Activated naive CD4-positive, alpha-beta T cell treated with anti-CD3 and anti-CD28 coated beads, Interleukin-2, amount 50 U/mL, for 16 hours (primary cell): Measurements from ENCODE around the gene PACS1.
"Not testable (repeated sequence)": the region's sequence is repeated elsewhere in the genome, so short reads cannot be mapped to it uniquely, and the experiment has no call there.

Experiments
- DNase-seq: peaks from one replicate; pipeline ENCODE4 v3.0.0-alpha.2; 2020

PACS1 gene

DNA sequence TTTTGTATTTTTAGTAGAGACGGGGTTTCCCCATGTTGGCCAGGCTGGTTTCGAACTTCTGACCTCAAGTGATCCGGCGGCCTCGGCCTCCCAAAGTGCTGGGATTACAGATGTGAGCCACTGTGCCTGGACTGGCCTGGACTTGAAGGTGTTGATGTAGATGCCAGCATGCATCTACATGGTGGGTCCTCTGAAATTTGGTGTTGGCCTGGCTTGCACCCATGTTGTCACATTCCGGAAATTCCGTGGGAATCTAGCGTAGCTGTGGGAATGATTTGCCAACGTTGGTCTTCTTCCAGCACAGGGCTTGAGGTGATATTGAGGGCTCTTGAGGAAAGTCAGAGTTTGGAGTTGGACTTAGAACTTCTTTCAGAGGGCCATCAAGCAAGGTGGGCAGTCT lies 6.5 kb downstream of the PACS1 start:
- no peak for DNase-seq

DNA sequence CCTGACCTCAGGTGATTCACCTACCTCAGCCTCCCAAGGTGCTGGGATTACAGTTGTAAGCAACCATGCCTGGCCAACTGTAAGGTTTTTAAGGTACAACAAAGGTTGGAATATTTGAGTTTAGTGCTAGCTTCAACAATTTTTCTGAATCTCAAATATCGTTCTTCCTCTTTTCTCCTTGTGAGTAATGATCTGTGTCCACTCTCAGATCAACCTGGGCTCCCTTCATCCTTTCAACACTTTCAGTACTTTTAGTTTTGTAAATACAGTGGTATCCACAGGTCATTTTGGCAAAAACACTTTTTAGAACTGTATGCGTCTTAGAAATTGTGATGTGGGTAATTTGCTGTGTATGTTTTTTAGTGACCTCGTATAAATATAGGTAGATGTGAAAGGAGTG lies 7.9 kb downstream of the PACS1 start:
- no peak for DNase-seq

DNA sequence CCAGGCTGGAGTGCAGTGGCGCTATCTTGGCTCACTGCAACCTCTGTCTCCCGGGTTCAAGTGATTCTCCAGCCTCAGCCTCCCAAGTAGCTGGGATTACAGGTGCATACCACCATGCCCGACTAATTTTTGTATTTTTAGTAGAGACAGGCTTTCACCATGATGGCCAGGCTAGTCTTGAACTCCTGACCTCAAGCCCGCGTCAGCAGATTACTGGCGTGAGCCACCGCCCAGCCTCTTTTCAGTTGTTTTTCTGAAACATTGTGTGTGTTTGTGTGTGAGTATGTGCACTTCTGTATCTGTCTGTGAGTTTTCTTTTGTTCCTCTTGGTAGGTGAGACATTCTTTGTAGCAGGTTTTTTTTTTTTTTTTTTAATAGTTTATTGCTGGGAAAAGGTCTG lies 8.9 kb downstream of the PACS1 start:
- DNase-seq: not testable (repeated sequence)

DNA sequence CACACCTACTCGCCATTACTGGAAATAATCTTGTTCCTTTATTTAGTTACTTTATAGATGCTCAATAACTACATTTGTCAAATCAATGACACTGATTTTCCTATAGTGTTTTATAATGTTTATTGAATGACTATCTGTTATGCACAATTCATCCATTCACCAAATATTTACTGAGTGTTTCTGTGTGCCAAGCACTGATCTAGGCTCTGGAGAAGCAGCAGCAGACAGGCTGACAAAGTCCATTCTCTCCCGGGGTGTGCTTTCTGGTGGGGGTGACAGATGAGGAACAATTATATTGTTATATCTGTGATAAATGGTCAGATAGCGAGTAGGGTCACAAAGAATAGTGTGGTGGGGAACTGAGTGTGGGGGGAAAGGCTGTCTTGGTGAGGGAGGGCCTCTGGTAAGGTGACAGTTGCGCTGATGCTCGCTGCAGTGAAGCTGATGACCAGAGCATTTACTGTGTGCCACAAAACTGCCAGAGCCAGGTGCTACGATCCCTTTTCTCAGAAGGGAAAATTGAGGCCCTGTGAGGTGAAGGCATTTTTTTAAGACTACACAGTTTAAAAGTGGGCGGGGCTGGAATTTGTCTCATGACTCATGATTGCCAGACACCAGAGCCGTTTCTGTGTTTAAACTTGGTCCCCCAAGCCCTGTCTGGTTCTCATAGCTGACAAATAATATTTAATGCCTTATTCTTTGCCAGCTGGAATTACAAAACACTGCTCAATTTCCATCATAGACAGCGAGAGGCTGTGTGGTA lies 10.2 kb downstream of the PACS1 start:
- peak; percentile 70 for DNase-seq

DNA sequence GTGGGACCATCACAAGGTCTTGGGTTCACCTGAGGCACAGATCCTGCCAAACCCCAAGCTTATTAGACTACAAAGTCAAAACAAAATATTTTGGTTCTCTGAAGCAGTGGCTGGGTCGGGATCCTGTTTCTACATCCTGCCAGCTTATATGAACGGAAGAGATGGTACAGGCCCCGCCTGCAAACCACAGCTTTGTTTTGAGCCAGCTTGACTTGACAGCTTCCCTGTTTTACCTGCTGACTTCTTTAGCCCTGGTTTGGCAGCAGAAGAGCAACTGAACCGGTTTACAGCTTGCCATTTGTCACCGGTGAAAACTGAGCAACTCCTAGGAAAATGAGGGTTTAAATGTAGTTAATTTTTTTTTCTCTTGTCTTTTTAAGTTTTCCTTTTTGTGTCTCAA lies 11.4 kb downstream of the PACS1 start:
- DNase-seq: peak; percentile 53

DNA sequence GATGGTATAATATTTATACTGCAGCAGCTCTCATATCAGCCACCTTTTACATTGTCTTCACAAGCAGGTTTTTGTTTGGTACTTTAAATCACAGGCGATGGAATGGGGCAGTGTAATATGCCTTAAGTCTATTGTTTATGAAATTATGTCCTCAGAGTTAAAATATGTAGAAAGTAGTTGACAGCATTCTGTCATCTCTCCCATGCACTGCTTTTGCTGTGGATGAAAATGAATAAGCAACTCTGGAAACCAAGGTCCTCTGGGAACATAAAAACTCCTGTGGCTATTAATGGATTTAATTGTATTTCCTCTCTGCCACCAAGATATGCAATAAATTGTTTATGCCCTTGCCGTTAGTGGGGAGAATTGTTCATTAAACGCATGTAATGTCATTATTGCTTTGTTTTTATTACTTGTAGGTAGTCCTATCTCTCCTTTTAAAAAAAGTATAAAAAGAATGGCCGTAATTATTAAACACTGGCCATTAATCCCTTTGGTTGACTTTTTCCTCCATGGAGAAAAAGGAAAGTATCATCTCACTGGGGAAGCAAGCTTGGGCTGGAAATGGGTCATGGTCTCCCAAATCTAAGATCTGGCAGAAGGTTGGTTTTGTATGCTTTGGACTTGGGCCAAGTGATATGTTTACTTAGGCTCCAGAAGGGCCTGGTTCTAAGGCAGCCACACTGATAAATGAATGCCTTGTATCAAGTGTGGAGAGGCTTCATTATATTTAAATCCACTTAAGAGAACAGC lies 13.1 kb downstream of the PACS1 start:
- DNase-seq: no peak

DNA sequence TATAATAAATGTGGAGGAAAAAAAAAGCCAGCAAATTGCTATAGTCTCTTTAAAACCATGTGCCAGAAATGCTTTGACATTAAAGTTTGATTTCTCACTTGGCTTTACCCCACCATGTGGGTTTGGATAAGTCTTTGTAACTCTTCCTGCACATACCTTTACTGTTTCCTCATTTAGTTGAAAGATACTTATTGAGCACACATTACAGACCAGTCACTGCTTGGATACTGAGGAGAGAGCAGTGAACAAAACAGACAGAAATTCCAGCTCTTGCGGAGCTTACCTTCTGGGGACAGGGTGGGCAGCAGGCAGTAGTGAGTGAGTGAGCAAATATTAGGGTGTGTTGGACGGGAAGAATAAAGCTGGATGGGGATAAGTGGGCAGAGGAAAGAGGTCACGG lies 13.7 kb downstream of the PACS1 start:
- no peak for DNase-seq

DNA sequence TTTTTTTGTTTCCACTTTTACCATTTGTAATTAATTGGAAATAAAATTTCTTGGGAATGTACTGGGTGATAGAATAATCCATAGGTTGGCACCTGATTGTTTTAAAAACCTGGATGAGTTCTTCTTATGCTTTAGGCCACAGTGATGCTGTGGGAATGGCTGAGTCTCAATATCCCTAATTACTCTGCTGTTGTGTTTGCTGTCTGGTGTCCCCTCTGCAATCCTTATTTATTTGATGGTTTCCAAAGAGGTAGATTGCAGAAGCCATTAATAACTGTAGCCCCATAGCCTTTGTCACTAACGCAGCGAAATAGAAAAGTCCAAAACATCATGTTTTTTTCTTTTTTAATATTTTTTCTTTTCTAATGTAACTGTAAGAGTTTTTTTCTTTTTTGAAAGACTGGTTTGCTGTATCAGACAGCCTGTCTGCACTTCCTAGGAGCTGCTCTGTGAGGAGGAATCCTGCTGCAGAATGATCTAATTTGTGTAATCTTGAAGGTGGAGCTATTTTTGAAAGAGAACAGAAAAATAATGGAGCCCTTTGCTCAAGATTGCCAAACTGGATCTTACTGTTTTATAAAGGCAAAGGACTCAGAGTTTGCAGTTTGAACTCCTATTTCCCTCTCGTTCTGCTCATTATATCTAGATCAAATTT lies 14.9 kb downstream of the PACS1 start:
- DNase-seq: no peak

DNA sequence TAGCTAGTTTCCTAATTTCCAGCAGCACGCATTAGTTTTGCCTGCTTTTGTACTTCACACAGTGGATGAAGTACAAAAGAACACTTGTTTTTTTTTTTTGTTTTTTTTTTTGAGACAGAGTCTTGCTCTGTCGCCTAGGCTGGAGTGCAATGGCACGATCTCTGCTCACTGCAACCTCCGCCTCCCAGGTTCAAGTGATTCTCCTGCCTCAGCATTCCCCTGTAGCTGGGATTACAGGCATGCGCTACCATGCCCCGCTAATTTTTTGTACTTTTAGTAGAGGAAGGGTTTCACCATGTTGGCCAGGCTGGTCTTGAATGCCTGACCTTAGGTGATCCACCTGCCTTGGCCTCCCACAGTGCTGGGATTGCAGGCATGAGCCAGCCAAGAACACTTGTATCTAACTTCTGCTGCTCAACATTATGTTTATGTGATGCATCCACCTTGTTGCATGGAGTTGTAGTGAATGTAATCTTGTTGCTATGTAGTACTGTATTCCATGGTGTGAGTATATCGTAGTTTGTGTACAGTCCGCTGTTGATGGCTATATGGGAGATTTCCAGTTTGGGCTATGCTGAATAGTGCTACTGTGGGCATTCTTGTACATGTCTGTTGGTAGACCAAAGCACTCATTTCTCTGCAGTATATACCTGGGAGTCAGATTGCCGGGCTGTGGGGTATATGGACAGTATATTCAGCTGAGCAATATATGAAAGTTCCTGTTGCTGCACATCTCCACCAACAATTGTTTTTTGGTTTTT lies 17.3 kb downstream of the PACS1 start:
- no peak for DNase-seq

DNA sequence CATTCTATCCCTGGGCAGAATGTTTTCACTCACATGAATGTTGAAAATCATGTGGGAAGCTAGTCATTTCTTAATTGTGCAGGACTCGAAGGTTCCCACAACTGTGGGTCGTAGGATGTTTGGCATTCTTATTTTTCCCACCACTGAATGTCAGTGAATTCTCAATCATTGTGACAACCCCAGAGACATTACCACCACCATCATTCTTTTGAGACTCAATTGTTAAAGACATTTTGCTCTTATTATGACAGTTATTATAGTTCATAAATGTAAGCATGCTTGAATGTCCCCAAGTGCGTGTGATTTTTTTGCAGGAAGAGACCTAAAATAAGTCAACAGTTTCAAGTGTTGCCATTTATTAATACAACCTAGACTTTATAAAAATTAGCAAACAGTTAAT lies 19.0 kb downstream of the PACS1 start:
- no peak for DNase-seq

DNA sequence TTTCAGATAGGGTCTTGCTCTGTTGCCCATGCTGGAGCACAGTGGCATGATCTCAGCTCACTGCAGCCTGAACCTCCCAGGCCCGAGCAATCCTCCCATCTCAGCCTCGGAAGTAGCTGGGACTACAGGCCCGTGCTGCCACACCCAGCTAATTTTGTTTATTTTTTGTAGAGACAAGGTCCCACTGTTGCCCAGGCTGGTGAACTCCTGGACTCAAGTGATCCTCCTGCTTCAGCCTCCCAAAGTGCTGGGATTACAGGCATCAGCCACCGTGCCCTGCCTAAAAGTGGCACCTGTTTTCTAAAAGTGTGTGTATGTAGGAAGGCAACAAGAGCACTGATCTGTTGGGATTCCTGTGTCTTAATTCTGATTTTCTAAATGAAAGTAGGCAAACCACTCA lies 20.2 kb downstream of the PACS1 start:
- DNase-seq: no peak

DNA sequence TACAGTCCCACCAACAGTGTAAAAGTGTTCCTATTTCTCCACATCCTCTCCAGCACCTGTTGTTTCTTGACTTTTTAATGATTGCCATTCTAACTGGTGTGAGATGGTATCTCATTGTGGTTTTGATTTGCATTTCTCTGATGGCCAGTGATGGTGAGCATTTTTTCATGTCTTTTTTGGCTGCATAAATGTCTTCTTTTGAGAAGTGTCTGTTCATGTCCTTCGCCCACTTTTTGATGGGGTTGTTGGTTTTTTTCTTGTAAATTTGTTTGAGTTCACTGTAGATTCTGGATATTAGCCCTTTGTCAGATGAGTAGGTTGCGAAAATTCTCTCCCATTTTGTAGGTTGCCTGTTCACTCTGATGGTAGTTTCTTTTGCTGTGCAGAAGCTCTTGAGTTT lies 22.1 kb downstream of the PACS1 start:
- DNase-seq: not testable (repeated sequence)

DNA sequence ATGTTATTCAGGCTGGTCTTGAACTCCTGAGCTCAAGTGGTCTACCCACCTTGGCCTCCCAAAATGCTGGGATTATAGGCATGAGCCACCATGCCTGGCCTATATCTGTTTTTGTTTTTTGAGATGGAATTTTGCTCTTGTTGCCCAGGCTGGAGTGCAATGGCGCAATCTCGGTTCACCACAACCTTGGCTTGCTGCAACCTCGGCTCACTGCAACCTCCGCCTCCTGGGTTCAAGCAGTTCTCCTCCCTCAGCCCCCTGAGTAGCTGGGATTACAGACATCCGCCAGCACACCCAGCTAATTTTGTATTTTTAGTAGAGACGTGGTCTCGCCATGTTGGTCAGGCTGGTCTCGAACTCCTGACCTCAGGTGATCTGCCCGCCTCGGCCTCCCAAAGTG lies 29.7 kb downstream of the PACS1 start:
- DNase-seq: not testable (repeated sequence)

DNA sequence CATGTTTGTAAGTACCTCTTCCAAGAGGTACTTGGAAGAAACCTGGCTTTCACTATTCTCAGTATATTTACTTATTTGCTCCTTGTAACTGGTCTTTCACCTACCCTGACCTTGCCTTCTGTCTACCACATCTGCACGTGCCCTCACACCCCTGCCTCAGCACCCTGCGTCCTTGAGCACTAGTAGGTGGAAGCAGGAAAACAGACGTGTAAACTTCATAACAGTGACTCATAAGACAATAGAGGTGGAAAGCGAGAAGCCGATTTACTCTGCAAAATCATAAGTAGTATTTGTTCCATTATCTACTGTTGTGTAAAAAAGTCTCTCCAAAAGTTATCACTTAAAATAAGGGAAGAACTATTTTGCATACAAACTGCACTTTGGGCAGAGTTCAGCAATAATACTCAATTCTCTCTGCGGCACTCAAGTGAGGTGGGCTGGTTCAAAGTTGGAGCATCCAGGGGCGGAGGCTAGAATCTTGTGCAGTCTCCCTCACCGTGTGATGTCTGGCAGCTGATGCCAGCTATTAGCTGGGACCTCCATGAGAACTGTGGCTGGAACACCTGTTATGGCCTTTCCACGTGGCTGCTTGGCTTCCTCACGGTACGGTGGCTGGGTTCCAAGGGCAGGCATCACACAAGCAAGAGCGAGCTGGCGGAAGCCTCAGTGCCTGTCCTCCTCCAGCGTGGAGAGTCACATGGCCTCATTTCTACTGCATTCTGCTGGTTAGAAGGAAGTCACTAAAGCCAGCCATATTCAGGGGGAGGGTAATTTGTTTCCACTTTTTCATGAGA lies 30.4 kb downstream of the PACS1 start:
- DNase-seq: peak; percentile 56

DNA sequence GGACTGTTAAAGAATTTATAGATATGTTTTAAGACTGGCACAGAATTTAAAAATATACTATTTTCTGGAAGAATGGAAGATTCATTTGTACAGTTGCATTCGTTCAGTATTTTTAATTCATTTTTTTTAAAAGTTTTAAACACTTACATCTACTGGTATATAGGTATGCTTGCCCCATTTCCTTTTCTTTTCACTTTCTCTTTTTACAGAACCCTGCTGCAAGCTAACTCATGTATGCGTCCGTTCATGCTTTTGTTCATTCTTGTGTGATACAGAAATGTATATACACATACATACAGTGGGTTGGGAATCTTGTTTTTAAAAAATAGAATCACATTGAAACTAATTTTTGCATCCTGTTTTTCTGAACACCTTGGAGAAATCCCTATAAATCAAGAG lies 31.0 kb downstream of the PACS1 start:
- DNase-seq: no peak

DNA sequence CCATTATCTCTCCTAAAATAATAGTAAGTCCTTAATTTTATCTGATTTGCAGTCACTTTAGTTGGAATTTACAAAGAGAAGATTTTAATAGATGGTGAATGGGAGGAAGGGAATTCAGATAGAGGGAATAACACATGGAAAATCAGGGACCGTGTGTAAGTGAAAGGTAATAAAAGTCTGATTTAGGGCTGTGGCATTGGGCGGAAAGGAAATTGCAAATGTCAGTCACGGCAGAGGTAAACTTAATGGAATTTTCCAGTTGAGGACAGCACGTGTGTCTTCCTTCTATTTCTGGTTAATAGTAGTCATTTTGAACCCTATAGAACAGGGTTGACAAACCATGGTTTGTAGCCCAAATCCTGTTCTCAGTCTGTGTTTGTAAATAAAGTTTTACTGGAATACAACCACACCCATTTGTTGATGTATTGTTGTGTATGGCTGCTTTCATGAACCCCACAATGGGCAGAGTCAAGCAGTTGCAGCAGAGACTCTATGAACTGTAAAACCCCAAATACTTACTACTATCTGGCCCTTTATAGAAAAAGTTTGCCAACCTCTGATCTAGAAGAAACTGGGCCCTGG lies 34.1 kb downstream of the PACS1 start:
- DNase-seq: no peak

DNA sequence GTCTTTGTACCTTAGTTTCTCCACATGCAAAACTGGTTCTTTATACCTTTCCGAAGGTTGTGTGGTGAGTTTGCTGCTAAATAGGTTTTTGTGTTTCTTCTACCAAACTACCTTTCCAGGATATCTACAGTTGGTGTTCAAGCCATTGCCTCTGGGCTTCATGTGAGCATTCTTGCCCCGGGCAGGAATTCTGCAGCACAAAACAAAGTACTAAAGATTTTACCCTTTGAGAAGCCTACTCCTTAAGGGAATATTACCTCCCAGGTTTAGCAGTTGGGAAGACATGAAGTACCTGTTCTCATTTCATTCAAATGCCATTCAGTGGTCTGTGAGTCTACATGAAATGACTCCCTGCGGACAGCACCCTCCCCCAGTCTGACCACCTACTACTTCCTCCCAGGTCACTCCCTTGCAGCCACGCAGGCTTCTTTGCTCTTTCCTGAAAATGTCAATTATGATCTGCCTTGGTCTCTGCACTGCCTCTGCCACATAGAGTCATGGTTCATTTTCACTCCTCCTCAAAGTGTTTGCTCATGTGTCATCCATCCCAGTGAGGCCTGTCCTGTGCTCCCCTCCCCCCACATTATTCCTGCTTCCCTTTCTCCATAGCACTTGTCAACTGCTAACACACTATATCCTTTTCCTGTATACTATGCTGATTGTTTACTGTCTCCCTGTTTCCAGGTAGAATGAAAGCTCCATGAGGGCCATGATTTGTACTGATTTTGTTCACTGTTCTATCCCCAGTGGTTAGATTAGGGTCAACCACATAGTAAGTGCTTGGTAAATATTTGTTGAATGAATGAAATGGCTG lies 36.9 kb downstream of the PACS1 start:
- DNase-seq: no peak

DNA sequence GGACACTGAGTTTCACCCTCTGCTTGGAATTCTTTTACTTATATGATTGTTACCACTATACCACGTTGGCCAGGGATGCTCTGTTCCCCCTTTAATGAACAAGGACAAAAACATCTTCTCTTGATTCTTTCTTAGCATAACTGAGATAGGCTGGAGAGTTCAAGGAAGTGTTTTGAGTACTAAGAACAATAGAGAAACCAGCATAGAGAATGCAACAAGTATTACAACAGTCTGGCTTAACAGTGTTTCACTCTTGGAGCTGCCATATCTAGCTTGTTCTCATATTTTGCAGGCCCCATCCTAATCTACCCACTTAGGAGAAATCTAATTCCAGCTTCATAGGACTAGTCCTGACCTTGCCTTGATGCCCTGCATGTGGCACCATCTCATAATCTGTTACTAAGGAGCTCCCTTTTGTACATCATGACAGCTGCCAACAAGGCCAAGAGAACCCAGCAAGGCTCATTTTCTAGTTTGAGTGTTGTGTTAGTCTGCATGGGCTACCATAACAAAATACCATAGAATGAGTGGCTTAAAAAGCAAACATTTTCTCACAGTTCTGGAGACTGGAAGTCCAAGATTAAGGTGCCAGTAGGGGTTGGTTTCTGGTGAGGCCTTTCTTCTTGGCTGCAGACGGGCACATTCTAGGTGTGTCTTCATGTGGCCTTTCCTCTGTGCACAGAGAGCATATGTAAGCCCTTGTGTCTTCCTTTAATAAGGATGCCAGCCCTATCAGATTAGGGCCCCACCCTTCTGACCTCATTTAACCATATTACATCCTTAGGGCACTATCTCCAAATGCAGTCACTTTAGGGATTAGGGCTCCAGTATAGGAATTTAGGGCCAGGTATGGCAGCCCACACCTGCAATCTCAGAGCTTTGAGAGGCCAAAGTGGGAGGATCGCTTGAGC lies 37.8 kb downstream of the PACS1 start:
- no peak for DNase-seq

DNA sequence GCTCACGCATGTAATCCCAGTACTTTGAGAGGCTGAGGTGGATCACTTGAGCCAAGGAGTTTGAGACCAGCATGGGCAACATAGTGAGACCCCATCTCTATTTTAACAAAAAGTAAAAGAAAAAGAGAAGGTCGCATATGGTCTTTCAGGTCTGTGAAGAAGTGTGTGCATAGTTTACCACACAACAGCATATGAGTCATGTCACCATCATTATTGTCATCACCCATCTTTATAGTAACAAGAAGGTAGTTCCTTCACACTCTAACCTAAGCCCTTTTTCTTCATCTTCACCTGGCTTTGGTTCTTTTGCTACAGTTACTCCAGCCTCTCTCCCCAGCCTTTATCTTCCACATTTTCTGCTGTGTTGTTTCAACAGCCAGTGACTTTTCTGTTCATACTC lies 39.2 kb downstream of the PACS1 start:
- DNase-seq: no peak

DNA sequence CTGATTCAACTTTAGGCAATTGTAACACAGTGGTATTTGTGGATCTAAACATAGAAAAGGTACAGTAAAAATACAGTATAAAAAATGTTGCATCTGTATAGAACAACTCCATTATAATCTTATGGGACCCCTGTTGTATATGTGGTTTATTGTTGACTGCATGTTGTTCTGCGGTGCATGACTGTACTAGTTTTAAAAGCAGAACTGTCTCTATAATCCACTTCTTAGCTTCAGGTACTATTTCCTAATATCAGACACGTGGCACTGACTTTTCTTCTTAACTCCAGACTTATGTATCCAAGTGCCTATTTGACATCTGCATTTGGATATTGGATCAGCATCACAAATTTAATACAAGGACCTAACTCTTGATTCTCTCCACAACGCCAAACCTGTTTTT lies 41.1 kb downstream of the PACS1 start:
- no peak for DNase-seq
